MM.1S (cell line): ENCODE measurements around the gene EML3.

Source experiments
- EZH2 ChIP-seq: fragments of 300-600 bp; sonication (generic); optimal IDR thresholded peaks from 2 replicates; pipeline ENCODE3; 2017; ENCODE audit warnings: low read depth, mild to moderate bottlenecking, antibody characterized with exemption, low read length, mixed read lengths
- TF ChIP-seq, protein P1 (sequence below): fragments of 300-600 bp; sonication (generic); IDR thresholded peaks from 2 replicates; pipeline ENCODE4 v1.5.1; 2016; ENCODE audit warnings: antibody characterized with exemption, low read length, mixed read lengths

- TF ChIP-seq, protein P1, sequence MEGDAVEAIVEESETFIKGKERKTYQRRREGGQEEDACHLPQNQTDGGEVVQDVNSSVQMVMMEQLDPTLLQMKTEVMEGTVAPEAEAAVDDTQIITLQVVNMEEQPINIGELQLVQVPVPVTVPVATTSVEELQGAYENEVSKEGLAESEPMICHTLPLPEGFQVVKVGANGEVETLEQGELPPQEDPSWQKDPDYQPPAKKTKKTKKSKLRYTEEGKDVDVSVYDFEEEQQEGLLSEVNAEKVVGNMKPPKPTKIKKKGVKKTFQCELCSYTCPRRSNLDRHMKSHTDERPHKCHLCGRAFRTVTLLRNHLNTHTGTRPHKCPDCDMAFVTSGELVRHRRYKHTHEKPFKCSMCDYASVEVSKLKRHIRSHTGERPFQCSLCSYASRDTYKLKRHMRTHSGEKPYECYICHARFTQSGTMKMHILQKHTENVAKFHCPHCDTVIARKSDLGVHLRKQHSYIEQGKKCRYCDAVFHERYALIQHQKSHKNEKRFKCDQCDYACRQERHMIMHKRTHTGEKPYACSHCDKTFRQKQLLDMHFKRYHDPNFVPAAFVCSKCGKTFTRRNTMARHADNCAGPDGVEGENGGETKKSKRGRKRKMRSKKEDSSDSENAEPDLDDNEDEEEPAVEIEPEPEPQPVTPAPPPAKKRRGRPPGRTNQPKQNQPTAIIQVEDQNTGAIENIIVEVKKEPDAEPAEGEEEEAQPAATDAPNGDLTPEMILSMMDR: no peak
- TF ChIP-seq EZH2: no peak
These were observed 8.0 kb downstream of the EML3 start for GRCh38 chr11:62604460-62605120.
